GM21381 (cell line): ENCODE measurements around the gene PPA1.
"Not testable (repeated sequence)": the region's sequence is repeated elsewhere in the genome, so short reads cannot be mapped to it uniquely, and the experiment has no call there.

ENCODE experiments used
- ATAC-seq: cut with Tn5 transposase; IDR thresholded peaks from one replicate; pipeline ENCODE4 v1.9.1; 2021; ENCODE audit warnings: mild to moderate bottlenecking, moderate library complexity; ENCODE audit not compliant: unreplicated experiment

Gene PPA1

DNA sequence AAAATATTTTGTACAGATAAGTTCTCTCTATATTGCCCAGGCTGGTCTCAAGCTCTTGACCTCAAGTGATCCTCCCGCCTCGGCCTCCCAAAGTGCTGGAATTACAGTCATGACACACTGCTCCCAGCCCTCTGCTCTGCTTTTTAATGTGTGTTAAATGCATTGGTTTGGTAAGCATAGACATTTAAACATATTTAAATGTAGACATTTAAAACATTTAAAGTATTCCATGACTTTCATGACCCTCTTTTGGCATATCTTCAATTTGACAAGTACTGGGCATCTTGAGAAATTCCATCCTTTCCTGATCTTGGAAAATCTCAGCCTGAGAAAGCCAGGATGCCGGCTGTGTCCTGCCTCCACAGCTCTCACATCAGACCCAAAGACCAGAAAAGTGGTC is 57.7 kb downstream of the PPA1 start:
- ATAC-seq: no peak

DNA sequence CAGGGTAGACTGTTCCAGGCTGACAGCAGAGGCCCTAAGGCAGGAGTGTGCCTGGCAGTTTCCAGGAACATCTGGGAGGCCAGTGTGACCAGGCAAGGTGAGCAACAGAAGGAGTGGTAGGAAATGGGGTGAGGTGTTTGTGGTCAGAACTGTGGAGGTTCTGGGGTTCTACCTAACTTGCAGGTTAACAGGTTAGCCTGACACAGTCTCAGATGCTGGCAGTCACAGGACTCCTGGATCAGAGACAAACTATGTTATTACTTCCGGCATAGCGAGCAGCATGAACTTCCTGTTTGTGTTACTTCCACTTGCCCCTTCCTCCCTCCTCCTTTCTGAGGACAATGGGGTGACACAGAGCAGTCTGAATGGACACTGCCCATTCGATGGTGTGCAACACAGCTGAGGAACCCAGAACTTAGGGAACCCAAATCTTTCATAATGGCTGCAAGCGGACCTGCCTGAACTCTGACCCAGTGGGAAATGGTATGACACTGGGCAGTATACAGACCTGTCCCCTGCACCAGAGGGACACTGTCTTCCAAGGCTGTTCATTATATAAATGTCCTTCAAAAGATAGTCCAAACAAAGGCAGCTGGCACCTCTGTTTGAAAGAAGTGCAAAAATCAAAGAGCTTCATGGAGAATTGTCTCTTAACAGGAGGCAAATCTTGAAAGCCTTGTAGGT is 59.0 kb downstream of the PPA1 start:
- no peak for ATAC-seq

DNA sequence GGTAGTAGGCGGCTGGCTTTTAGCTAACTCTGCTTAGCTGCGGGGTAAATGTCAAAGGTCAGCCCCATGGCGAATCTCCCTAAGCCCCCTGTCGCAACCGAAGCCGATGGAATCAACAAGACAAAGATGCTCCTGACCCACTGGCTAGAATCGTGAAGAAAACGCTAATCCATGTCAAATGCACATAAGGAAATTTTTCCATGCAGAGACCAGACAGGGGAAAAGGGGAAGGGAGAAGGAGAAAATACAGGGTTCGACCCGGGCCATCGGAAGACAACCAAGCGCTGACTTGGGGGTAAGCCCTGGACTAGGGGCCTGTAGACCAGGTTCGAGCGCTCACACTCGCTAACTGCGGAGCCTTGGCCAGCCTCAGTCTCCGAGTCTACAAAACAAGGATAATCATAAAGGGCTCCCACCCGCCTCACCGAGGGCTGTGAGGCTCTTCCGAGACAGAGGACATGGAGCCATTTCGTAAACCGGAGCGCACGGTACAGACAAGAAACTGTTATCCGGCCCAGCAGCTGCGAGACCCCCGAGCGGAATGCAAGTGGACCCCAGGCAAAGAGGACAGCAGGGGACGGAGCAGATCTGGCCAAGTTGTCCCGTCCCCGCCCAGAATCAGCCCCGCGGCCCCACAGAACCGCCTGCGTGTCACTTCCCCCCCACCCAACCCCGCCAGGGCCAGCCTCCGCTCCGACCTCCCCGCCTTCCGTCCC is 63.4 kb downstream of the PPA1 start:
- no peak for ATAC-seq

DNA sequence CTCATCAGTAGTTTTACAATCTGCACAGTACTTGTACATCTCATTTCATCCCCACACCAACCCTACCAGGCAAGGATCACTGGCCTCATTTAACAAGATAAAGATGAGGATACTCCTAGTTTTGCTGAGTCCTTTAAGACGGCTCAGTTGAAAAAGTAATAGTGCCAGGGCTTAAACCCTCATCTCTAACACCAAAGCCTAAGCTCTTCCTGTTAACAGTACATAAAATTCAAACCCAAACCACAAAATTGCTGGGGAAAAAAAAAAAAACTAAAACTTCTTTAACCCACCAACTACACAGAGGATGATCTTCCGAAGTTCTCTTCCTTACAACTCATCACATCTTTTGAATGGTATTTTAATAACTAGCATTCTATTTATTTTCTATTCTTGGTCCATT is 64.2 kb downstream of the PPA1 start:
- no peak for ATAC-seq

DNA sequence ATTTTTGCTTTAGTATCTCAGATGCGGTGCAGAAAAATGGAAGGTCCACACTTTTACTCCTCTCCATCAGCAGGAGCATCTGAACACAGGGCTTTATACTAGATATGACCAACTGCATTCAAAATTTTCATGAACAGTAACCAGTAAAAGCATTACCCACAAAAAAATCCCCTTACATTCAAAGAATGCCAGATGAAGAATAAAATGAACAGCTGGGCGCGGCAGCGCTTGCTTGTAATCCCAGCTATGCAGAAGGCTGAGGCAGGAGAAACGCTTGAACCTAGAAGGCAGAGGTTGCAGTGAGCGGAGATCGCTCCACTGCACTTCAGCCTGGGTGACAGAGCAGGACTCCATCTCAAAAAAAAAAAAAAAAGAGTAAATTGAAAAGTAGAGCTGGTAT is 66.0 kb downstream of the PPA1 start:
- ATAC-seq: no peak

DNA sequence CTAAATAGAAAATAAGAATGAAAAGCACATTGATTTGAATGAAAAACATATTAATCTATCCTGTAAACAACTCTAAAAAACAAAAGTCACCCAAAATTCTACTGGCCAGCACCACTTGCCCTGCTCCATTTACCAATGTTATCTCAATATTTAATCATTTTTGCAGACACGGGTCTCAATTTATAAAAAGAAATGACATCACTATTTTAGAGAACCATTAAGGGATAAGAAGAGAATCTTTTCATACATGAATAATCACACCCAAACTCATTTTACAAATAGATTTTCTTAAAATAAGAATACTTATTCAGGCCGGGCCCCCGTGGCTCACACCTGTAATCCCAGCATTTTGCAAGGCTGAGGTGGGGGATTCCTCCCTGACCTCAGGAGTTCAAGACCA is 66.8 kb downstream of the PPA1 start:
- no peak for ATAC-seq

DNA sequence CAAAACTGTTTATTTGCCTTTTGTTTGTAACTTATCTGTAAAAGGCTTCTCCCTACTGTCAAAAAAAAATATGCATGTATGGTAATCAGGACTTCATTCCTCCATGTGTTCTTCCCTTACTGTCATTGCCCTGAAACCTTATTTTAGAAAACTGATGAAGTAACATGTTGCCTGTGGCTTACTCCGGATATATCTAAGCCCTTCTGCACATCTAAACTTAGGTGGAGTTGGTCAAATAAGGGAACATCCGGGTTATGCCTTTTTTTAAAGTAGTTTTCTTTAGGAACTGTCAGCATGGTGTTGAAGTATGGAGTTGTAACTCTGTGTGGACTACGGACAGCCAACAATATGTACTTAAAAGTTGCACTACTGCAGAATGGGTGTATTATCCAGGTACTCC is 69.1 kb downstream of the PPA1 start:
- no peak for ATAC-seq

DNA sequence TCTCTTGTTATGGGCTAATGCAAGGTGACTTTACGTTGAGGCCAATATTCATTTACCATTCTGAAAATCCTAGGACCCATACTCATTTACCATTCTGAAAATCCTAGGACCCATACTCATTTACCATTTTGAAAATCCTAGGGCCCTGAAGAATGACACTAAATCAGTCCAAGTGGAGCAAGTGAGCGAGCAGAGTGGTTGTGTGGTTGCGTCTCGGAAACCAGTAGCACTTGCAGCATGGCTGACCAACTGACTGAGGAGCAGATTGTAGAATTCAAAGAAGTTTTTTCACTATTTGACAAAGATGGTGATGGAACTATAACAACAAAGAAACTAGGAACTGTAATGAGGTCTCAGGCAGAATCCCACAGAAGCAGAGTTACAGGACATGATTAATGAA is 69.8 kb downstream of the PPA1 start:
- ATAC-seq: no peak

DNA sequence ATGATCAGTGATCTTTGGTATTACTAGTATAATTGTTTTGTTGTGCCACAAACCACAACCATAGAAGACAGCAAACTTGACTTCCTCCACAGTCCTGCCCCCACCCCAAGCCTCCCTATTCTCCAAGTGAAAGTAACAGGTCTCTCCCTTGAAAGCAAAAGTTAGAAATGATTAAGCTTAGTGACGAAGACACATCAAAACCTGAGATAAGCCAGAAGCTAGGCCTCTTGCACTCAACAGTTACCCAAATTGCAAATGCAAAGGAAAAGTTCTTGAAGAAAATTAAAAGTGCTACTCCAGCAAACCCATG is 70.4 kb downstream of the PPA1 start:
- ATAC-seq: peak; percentile 92

DNA sequence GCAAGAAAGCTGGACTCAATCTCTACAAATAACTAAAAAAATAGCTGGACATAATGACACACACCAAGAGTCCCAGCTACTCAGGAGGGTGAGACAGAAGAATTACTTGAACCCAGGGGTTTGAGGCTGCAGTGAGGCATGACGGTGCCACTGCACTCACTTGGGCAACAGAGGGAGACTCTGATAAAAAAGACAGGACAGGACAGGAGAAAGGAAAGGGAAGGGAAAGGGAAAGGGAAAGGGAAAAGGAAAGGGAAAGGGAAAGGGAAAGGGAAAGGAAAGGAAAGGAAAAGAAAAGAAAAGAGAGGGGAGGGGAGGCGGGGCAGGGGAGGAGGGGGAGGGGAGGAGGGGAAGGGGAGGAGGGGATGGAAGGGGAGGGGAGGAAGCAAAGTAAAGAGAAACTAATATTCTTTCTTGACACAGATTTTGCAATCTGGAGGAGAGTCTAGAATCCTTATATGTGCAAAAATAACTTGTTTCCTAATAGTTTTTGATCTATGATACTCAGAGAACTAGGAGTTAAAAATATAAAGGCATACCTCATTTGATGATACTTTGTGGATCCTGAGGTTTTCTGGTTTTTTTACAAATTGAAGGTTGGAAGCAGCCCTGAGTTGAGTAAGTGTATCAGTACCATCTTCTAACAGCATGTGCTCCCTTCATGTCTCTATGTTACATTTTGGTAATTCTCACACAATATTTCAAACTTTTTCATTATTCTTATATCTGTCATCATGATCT is 70.9 kb downstream of the PPA1 start:
- peak; percentile 24 for ATAC-seq

DNA sequence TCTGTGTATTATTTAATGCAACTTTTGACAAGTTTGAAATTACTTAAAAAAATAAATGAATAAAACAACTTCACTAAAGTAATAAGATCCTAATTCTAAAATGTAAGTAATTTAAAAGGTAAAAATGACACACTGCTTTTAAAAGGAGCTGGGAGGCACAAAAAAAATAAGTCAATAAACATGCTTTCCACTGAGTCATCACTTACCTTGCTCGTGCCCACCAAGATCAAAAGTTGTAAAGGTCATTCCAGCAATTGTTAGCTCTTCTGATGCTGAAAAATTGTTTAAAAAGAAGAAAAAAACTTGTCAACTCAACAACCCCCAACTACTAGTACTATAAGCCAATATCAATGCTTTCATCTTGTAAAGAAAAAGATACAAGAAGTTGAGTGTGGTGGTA is 72.4 kb downstream of the PPA1 start:
- ATAC-seq: no peak

DNA sequence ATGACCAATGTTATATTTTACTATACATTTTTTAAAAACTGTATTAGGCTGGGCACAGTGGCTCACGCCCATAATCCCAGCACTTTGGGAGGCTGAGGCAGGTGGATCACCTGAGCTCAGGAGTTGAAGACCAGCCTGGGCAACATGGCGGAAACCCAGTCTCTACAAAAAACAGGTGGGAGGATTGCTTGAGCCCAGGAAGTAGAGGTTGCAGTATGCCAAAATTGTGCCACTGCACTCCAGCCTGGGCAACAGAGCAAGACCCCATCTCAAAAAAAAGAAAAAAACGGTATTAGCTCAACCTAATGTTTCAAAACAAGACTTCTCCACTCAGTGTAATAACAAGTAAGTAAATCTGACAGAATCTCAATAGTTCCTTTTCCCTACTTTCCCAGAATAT is 73.9 kb downstream of the PPA1 start:
- ATAC-seq: not testable (repeated sequence)

DNA sequence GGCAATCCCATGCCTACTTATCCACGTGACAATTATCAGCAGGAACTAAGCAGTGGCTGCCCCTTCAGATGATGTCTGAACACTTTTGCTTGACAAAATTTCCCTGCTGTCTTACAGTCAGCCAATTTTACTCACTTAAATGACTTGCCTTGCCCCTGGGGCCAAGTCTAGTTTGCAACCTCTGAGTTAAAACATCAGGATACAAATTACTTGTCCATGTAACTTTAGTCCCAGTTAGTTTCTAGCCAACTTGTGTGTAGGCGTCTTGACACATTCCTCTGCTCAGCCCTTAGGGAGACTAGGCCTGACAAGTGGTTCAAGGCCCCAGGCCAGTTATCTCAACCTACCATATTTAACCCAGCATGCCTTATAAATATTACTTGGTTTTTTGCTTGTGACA is 75.1 kb downstream of the PPA1 start:
- no peak for ATAC-seq

DNA sequence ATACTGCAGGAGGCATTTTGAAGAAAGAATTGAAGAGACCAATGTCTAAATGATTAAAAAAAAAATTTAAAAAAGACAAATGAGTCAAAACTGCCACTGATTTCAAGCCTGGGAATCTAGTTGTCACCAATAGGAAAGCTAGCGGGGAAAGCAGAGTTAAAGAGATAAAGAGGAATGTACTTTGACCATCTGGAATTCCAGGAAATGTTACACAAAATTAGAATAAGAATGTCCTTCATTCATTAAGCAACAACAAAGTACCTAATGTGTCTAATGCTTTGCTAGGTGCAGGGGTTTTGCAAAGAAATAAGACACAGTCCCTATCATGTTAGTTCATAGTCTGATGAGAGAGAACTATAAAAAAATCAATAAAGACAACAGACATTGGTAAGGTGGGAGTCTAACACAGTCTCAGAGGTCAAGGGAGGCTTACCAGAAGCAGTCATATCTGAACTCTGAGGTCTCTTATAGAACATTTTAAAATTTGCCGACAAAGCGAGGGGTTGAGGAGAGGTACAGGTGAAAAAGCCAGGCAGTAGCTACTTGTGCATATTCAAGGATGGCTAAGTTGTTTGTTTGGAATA is 77.9 kb downstream of the PPA1 start:
- no peak for ATAC-seq
